Transverse colon (tissue), 4 donors: Measurements from ENCODE around the gene NSMF. TPM values are rescaled to one million over a fixed set of nuclear protein-coding genes. Genes with fewer than 3 reads are reported as not detected.
A peak's percentile ranks its signal among the peaks of the same experiment; 100 is the strongest.

Experiments used
- DNase-seq: peaks from one replicate; pipeline ENCODE4 v3.0.0-alpha.2; 2019
- H3K27ac ChIP-seq, 4 donors: fragments of 200-600 bp; sonication (generic); 2 replicates each; pipeline ENCODE4 v1.5.1; 2016 to 2018; ENCODE audit warnings: inconsistent platforms in 4 of 4
- H3K27me3 ChIP-seq: fragments of 200-600 bp; sonication (generic); 2 replicates; pipeline ENCODE4 v1.5.1; 2017; ENCODE audit warnings: inconsistent platforms
- H3K36me3 ChIP-seq, 4 donors: fragments of 200-600 bp; sonication (generic); 2 replicates each; pipeline ENCODE4 v1.5.1; 2017 to 2019; ENCODE audit warnings: inconsistent platforms in 4 of 4
- H3K4me1 ChIP-seq, 4 donors: fragments of 200-600 bp; sonication (generic); 2 replicates each; pipeline ENCODE4 v1.5.1; 2017 to 2020; ENCODE audit warnings: inconsistent platforms in 4 of 4
- H3K4me3 ChIP-seq, 4 donors: fragments of 200-600 bp; sonication (generic); 1 replicate in 1 of 4; 2 replicates in 3 of 4; pipeline versions ENCODE4 v1.5.1 to v1.6.1; 2017 to 2019; ENCODE audit warnings: inconsistent platforms in 4 of 4
- H3K9me3 ChIP-seq, 2 donors: fragments of 200-600 bp; sonication (generic); 2 replicates each; pipeline ENCODE4 v1.5.1; 2017 to 2019; ENCODE audit warnings: inconsistent platforms in 2 of 2
- CTCF ChIP-seq, 5 experiments: fragments of 200-600 bp in 3 of 5; fragments of 450-650 bp in 2 of 5; sonication (generic) in 3 of 5; IDR thresholded peaks; 1 replicate in 2 of 5; 2 replicates in 3 of 5; pipeline ENCODE4 v1.5.1; 2016 to 2017; ENCODE audit warnings: antibody characterized with exemption in 5 of 5, inconsistent platforms in 3 of 5, mild to moderate bottlenecking in 2 of 5, moderate library complexity in 1 of 5
- EP300 ChIP-seq: sonication (generic); formaldehyde crosslinking; IDR thresholded peaks from one replicate; pipeline ENCODE4 v1.6.1; 2017; ENCODE audit warnings: antibody characterized with exemption, low read depth
- POLR2A ChIP-seq: fragments of 450-650 bp; IDR thresholded peaks from one replicate; pipeline ENCODE4 v1.6.1; 2016; ENCODE audit warnings: antibody characterized with exemption, mild to moderate bottlenecking, moderate library complexity
- POLR2AphosphoS5 ChIP-seq, 3 donors: sonication (generic); formaldehyde crosslinking; IDR thresholded peaks; one replicate each; pipeline ENCODE4 v1.6.1; 2016; ENCODE audit warnings: antibody characterized with exemption in 3 of 3
- WGBS, 2 donors: methylation state at CpG; one replicate each; pipeline ENCODE4 v1.1.5; 2018; ENCODE audit warnings: low coverage in 1 of 2; 5-methylcytosine and 5-hydroxymethylcytosine counted together
- in situ Hi-C, 4 donors: fragments of 200-750 bp; cut with MboI; loops; one replicate each; pipeline versions ENCODE4 v1.15.0 to v1.15.1; 2017; ENCODE audit warnings: low sequenced_read_pairs in 3 of 4, low pct_ligation_motif_present in 1 of 4, low pct_unique_long_range_greater_than_20kb in 1 of 4
- intact Hi-C: fragments of 100-400 bp; cut with DNase I; formaldehyde crosslinking; loops from one replicate; pipeline ENCODE4 v1.15.1; 2023; ENCODE audit warnings: low total_unique reads
- total RNA-seq, 4 donors: library from RNA; depleted of rRNA; stranded (reverse); fragments of >200 nt; gene quantifications; one replicate each; pipeline ENCODE4 v1.1.0, GENCODE V29; 2016

The NSMF gene
- total RNA-seq, 4 donors from 2014 or later: 44.6 to 130 (median 55.2) TPM

DNA sequence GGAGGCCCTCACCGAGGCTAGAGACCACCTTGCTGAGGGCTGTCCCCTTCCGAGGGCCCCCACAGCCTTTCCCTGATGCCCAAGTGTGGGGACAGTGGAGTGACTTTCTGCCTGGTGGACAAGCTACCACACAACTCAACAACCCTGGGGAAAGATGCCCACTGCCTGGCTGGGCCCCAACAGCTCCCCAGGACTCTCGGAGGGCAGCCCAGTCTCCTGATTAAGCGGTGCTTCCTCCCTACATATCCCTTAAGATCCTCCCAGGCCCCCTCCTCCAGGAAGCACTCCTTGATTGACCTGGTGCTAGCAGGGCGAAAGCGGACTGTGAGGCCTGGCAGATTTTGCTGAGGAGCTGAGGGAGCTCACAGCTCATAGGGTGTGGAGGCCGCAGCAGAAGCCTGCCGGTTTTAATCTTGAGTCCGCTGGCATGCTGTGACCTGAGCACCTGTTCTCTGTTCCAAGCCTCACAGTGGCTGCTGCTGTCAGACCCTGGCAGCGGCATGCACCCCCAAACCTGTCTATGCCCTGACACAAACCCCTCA is 2.2 kb downstream of the NSMF start:
- Histone ChIP-seq H3K36me3 (no peaks in the 10 kb centered on the region), H3K4me1 (peaks cover 25 to 40% (median 37%) of the 10 kb centered on the region in 4 donors)

DNA sequence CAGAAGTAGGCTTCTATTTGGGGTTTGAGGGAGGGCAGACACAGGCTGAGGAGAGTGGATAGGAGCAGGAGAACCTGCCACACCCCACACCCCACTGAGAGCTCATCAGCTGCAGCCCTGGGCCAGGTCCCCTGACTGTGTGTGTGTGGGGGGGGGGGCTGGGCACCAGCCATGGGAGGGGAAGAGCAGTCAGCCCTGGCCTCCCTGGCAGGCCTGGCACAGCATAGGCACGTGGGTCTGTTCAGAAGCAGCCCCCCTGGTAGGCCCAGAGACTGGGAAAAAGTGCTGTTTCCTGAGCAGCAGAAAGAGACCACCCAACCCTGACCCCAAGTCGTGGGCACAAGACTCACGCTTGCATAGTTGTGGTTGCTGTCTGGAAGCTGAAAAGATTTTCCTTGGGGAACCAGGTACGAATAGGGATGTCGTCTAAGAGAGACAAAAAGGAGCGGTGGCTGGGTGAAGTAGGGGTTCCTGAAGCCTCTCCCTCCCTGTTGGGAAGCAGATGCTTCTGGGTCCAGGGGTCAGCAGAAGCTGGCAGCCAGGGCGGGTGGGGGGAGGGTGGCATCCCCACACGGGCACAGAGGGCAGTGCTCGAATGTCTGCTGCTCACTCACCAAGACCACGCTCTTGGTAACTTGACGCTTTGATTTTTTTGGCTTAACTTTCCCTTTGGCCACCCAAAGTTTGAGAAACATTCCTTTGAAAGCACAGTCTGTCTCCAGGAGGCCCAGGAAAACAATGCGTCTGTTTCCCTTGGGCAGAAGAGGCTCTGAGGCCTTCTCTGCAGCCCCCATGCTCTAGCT is 2.9 kb downstream of the NSMF start:
- H3K27me3 ChIP-seq: no peaks in the 10 kb centered on the region
- no peak for DNase-seq
- TF ChIP-seq POLR2AphosphoS5 (IDR thresholded peaks at IDR 0.05) (no peak), EP300 (no peak), POLR2A (no peak), CTCF (IDR thresholded peaks at IDR 0.05) (no peak)
- H3K27ac ChIP-seq: no peak overlapping the region
- H3K4me1 ChIP-seq: peaks cover 25 to 40% (median 37%) of the 10 kb centered on the region in 4 donors
- no peaks in the 10 kb centered on the region for H3K36me3 ChIP-seq
- no peaks in the 10 kb centered on the region for H3K9me3 ChIP-seq
- in situ Hi-C loops: no loop called here
- 87 to 100% methylated on average over 3 to 12 of the region's 12 CpGs for WGBS, 2 donors
- H3K4me3 ChIP-seq: no peak overlapping the region
- intact Hi-C loops: no loop called here

More for the DNA sequence above, 2.2 kb downstream of the NSMF start:
- Histone ChIP-seq H3K27me3 (no peaks in the 10 kb centered on the region), H3K27ac (no peak overlapping the region), H3K4me3 (no peak overlapping the region), H3K9me3 (no peaks in the 10 kb centered on the region)
- TF ChIP-seq POLR2A (no peak), EP300 (no peak), POLR2AphosphoS5 (IDR thresholded peaks at IDR 0.05) (no peak), CTCF (IDR thresholded peaks at IDR 0.05) (no peak)
- in situ Hi-C loops: no loop called here
- WGBS, 2 donors: 88% methylated on average over 10 of the region's 10 CpGs; no CpG with 5 or more reads in 1 of the 2 donors
- intact Hi-C loops: no loop called here
- DNase-seq: no peak

- in situ Hi-C loops: no loop called here
- H3K4me3 ChIP-seq: no peak overlapping the region
- WGBS, 2 donors: 98% methylated on average over 11 of the region's 18 CpGs; no CpG with 5 or more reads in 1 of the 2 donors
- H3K4me1 ChIP-seq: peaks cover 25 to 40% (median 37%) of the 10 kb centered on the region in 4 donors
- no peak for DNase-seq
- intact Hi-C loops: no loop called here
- no peaks in the 10 kb centered on the region for H3K9me3 ChIP-seq
- no peak for TF ChIP-seq EP300
- TF ChIP-seq POLR2A: no peak
- no peak for TF ChIP-seq POLR2AphosphoS5 (IDR thresholded peaks at IDR 0.05)
- no peak for TF ChIP-seq CTCF (IDR thresholded peaks at IDR 0.05)
- no peaks in the 10 kb centered on the region for H3K36me3 ChIP-seq
- no peaks in the 10 kb centered on the region for H3K27me3 ChIP-seq
- peak overlapping the region in 3 of 4 donors; percentile 79 to 89 (median 85) for H3K27ac ChIP-seq
These were observed 3.7 kb downstream of the NSMF start for GRCh38 chr9:137455359-137455991.
